Ovary (tissue), 9 donors: ENCODE data around the gene TP73. TPM values are rescaled to one million over a fixed set of nuclear protein-coding genes. Genes with fewer than 3 reads are reported as not detected.

ENCODE experiments used
- DNase-seq, 5 donors: peaks; one replicate each; pipeline ENCODE4 v3.0.0-alpha.2; 2019 to 2020
- H3K27ac ChIP-seq, 2 donors: fragments of 200-600 bp; one replicate each; pipeline versions ENCODE4 v1.5.1 to v1.8.0; 2019 to 2022
- H3K27me3 ChIP-seq: fragments of 200-600 bp; one replicate; pipeline ENCODE4 v1.8.0; 2022
- H3K36me3 ChIP-seq: fragments of 200-600 bp; sonication (generic); one replicate; pipeline ENCODE4 v1.5.1; 2019
- H3K4me1 ChIP-seq: one replicate; pipeline ENCODE4 v1.8.1; 2013; ENCODE audit warnings: mild to moderate bottlenecking, moderate library complexity; ENCODE audit not compliant: insufficient read depth
- H3K4me3 ChIP-seq: fragments of 200-600 bp; sonication (generic); one replicate; pipeline ENCODE4 v1.5.1; 2017
- H3K9me3 ChIP-seq, 2 donors: fragments of 200-600 bp in 1 of 2; sonication (generic) in 1 of 2; one replicate each; pipeline versions ENCODE4 v1.5.1 to v1.8.1; 2013 to 2019; ENCODE audit warnings: mild to moderate bottlenecking in 1 of 2, moderate library complexity in 1 of 2
- CTCF ChIP-seq, 3 donors: fragments of 450-650 bp in 2 of 3; fragments of 200-600 bp in 1 of 3; IDR thresholded peaks; one replicate each; pipeline versions ENCODE4 v1.5.1 to v1.8.0; 2016 to 2022; ENCODE audit warnings: antibody characterized with exemption in 3 of 3, mild to moderate bottlenecking in 1 of 3
- EP300 ChIP-seq: sonication (generic); formaldehyde crosslinking; IDR thresholded peaks from one replicate; pipeline ENCODE4 v1.6.1; 2017; ENCODE audit warnings: antibody characterized with exemption
- POLR2A ChIP-seq: fragments of 450-650 bp; IDR thresholded peaks from one replicate; pipeline ENCODE4 v1.6.1; 2017; ENCODE audit warnings: antibody characterized with exemption, mild to moderate bottlenecking, moderate library complexity
- WGBS, 3 donors: extraction: QIAGEN DNeasy Blood & Tissue Kit in 1 of 3; methylation state at CpG; one replicate each; pipeline versions ENCODE4 v1.1.5 to v1.1.7; 2013 to 2017; 5-methylcytosine and 5-hydroxymethylcytosine counted together
- intact Hi-C, 4 donors: fragments of 100-400 bp; cut with DNase I; formaldehyde crosslinking; loops; one replicate each; pipeline versions ENCODE4 v1.11.0 to v1.15.1; 2022 to 2023
- polyA plus RNA-seq, 2 donors: library from polyadenylated mRNA; stranded (reverse); fragments of 200-250 nt in 1 of 2; fragments of 350-450 nt in 1 of 2; fragmentation: Illumina TruSeq in 1 of 2; extraction: RNeasy Lipid Tissue Mini Kit (QIAGEN cat#74804) in 1 of 2; gene quantifications; one replicate each; pipeline ENCODE4 v1.2.3, GENCODE V29; 2013 to 2014
- total RNA-seq, 7 donors: library from RNA; depleted of rRNA in 2 of 7; stranded (reverse); fragments of >200 nt in 2 of 7; fragmentation: NEBNext Ultra II Directional in 3 of 7; extraction: Animal tissue kit (Norgen Biotek cat#: 25700) in 3 of 7; gene quantifications; one replicate each; pipeline versions ENCODE4 v1.1.0 to v1.2.4, GENCODE V29; 2016 to 2023
- donor health status: DM: no; HTN: no; CAD: no; lungs with moderate emphysema.
- donor health status: DM: no; HTN: no; CAD: no.
- donor health status: Bipolar disorder and iron deficiency.
- donor health status: DM: yes; HTN: yes; CAD: no.
- donor health status: DM: no; HTN: no; CAD: no.
- donor health status: DM: yes; HTN: yes; CAD: no.

The TP73 gene
- total and polyA plus RNA-seq, 9 donors = 0.03 to 7.5 (median 0.42) TPM

DNA sequence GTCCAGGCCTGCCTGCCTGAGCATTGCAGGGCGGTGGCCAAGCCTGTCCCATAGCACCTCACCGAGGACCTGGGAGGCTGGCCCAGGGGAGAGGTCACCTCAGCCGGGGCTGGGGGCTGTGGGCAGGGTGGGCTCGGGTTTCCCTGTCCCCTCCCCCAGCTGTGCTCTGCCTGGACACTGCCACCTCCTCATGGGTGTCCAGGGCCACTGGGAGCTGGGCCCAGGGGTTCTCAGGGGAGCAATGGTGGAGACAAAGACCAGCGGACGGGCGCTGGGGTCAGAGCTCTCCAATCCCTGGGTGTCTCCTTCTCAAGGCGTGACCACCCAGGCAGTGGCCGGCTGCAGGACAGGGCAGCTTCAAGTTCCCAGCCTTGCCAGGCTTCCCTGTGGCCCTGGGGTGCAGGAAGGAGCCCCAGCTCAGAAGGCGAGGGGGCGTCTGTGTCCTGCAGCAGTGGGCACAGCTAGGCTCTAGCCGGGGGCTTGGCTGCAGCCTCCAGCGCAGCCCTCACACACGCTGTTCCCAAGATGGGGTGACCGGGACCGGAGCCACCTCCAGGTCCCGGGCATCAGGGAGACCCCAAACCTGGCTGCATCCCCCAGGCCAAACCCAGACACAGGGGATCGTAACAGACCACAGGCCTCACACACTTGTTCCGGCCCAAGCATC lies 29.0 kb downstream of the TP73 start:
- H3K9me3 ChIP-seq = no peaks in the 10 kb centered on the region
- intact Hi-C loops = no loop called here
- no peaks in the 10 kb centered on the region for H3K27me3 ChIP-seq
- H3K36me3 ChIP-seq = no peaks in the 10 kb centered on the region
- no peak for DNase-seq
- WGBS, 3 donors = 87 to 91% (median 90%) methylated on average over 16 to 19 of the region's 19 CpGs
- H3K4me1 ChIP-seq = peaks cover 1% of the 10 kb centered on the region
- H3K4me3 ChIP-seq = no peak overlapping the region
- no peak for TF ChIP-seq CTCF (IDR thresholded peaks at IDR 0.05)
- no peak for TF ChIP-seq EP300
- TF ChIP-seq POLR2A = no peak
- no peak overlapping the region for H3K27ac ChIP-seq

- intact Hi-C loops = no loop called here
- Histone ChIP-seq H3K27ac (no peak overlapping the region), H3K27me3 (no peaks in the 10 kb centered on the region), H3K36me3 (no peaks in the 10 kb centered on the region), H3K4me3 (no peak overlapping the region), H3K9me3 (no peaks in the 10 kb centered on the region), H3K4me1 (peaks cover 1% of the 10 kb centered on the region)
- WGBS, 3 donors = 89 to 92% (median 90%) methylated on average over 24 to 27 of the region's 27 CpGs
- TF ChIP-seq POLR2A (no peak), CTCF (IDR thresholded peaks at IDR 0.05) (no peak), EP300 (no peak)
- DNase-seq = no peak
Observed at GRCh38 chr1:3681898-3682806, 29.8 kb downstream of the TP73 start.

DNA sequence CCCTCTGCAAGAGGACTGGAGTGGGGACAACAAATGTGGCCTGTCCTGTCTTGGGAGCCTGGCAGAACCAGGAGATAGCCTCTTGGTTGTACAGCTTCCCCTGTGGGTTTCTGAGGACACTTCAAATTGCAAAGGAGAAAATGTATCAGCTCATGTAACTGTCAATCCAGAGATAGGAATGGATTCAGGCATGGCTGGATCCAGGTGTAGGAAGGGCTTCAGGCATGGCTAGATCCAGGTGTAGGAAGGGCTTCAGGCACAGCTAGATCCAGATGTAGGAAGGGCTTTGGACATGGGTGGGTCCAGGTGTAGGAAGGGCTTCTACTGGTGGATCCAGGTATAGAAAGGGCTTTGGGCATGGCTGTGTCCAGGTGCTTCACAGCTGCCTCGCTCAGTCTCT lies 30.9 kb downstream of the TP73 start:
- intact Hi-C loops = no loop called here

GRCh38 chr1:3683992-3684391 lies 31.7 kb downstream of the TP73 start:
- TF ChIP-seq POLR2A (no peak), EP300 (no peak), CTCF (IDR thresholded peaks at IDR 0.05) (no peak)
- Histone ChIP-seq H3K4me3 (no peak overlapping the region), H3K27ac (no peak overlapping the region), H3K36me3 (no peaks in the 10 kb centered on the region), H3K4me1 (peaks cover 1% of the 10 kb centered on the region), H3K27me3 (no peaks in the 10 kb centered on the region), H3K9me3 (no peaks in the 10 kb centered on the region)
- DNase-seq = peak in 1 of 5 donors; percentile 43
- intact Hi-C loops = no loop called here
- 5 to 12% (median 6%) methylated on average over 24 to 26 of the region's 26 CpGs for WGBS, 3 donors

More for the DNA sequence above, 30.9 kb downstream of the TP73 start:
- Histone ChIP-seq H3K27ac (no peak overlapping the region), H3K27me3 (no peaks in the 10 kb centered on the region), H3K36me3 (no peaks in the 10 kb centered on the region), H3K4me1 (peaks cover 1% of the 10 kb centered on the region), H3K4me3 (no peak overlapping the region), H3K9me3 (no peaks in the 10 kb centered on the region)
- 87 to 100% (median 91%) methylated on average over 1 of the region's 1 CpG for WGBS, 3 donors
- TF ChIP-seq CTCF (IDR thresholded peaks at IDR 0.05) (no peak), EP300 (no peak), POLR2A (no peak)
- no peak for DNase-seq
